Activated CD4-positive, alpha-beta T cell treated with anti-CD3 and anti-CD28 coated beads, Interleukin-2, Interleukin-6, amounts not matched to agents 100 ng/mL and 50 ng/mL, durations not matched to agents 16 hours and 8 hours (primary cell): Measurements from ENCODE around the gene STX10.
A peak's percentile ranks its signal among the peaks of the same experiment; 100 is the strongest.
"Not testable (repeated sequence)": the region's sequence is repeated elsewhere in the genome, so short reads cannot be mapped to it uniquely, and the experiment has no call there.

Source experiments
- DNase-seq: peaks from one replicate; pipeline ENCODE4 v3.0.0-alpha.2; 2020

STX10 gene

GRCh38 chr19:13150187-13150930, at the start of gene STX10, which contains the start of gene IER2:
Gene STX10, minus strand, starts transcription at chr19:13150375. Its CDS starts 202 bp downstream, at chr19:13150173.
Gene IER2, plus strand, starts transcription at chr19:13150411. Its CDS starts 2,776 bp downstream, at chr19:13153187.
- DNase-seq, result peak; percentile 96

GRCh38 chr19:13198634-13199033, 48.5 kb upstream of the STX10 start:
- no peak for DNase-seq

GRCh38 chr19:13195678-13196077, 45.5 kb upstream of the STX10 start:
- peak; percentile 55 for DNase-seq

GRCh38 chr19:13190781-13191540, 40.8 kb upstream of the STX10 start:
- DNase-seq, result no peak

- no peak for DNase-seq
These were observed 39.4 kb upstream of the STX10 start for GRCh38 chr19:13189600-13189999.

GRCh38 chr19:13187419-13187818, 37.2 kb upstream of the STX10 start:
- no peak for DNase-seq

- DNase-seq, result not testable (repeated sequence)
These were observed 36.5 kb upstream of the STX10 start for GRCh38 chr19:13186688-13187087.

GRCh38 chr19:13185763-13186657, 35.8 kb upstream of the STX10 start:
- not testable (repeated sequence) for DNase-seq

GRCh38 chr19:13184926-13185325, 34.8 kb upstream of the STX10 start:
- DNase-seq, result not testable (repeated sequence)

GRCh38 chr19:13181747-13182388, 31.7 kb upstream of the STX10 start:
- DNase-seq, result peak; percentile 30

GRCh38 chr19:13178291-13178690, 28.1 kb upstream of the STX10 start:
- DNase-seq, result not testable (repeated sequence)

GRCh38 chr19:13177584-13177983, 27.4 kb upstream of the STX10 start:
- DNase-seq, result not testable (repeated sequence)

- no peak for DNase-seq
These were observed 26.2 kb upstream of the STX10 start for GRCh38 chr19:13176345-13176744.

GRCh38 chr19:13173139-13173737, 23.1 kb upstream of the STX10 start:
- DNase-seq, result no peak

GRCh38 chr19:13172346-13173138, 22.4 kb upstream of the STX10 start:
- DNase-seq, result peak; percentile 47

GRCh38 chr19:13171146-13171545, 21.0 kb upstream of the STX10 start:
- no peak for DNase-seq

GRCh38 chr19:13169769-13170168, 19.6 kb upstream of the STX10 start:
- DNase-seq, result no peak

GRCh38 chr19:13166151-13166550, 16.0 kb upstream of the STX10 start:
- DNase-seq, result not testable (repeated sequence)

- DNase-seq, result no peak
These were observed 15.2 kb upstream of the STX10 start for GRCh38 chr19:13165162-13165997.
